Epithelial cell of esophagus (primary cell): ENCODE measurements around the gene PIAS1.

Source experiments
- DNase-seq: peaks from one replicate; pipeline ENCODE4 v3.0.0; 2010; ENCODE audit warnings: low read depth
- H3K4me3 ChIP-seq: 2 replicates; pipeline ENCODE4 v1.5.1; 2011; ENCODE audit warnings: mild to moderate bottlenecking, low read length, control low read depth
- TF ChIP-seq, protein P1 (sequence below): IDR thresholded peaks from 2 replicates; pipeline ENCODE4 v1.5.1; 2011; ENCODE audit warnings: low read depth, mild to moderate bottlenecking, low read length, control low read depth, inconsistent platforms; ENCODE audit not compliant: insufficient read depth; ENCODE audit errors: missing control alignments

Gene PIAS1

DNA sequence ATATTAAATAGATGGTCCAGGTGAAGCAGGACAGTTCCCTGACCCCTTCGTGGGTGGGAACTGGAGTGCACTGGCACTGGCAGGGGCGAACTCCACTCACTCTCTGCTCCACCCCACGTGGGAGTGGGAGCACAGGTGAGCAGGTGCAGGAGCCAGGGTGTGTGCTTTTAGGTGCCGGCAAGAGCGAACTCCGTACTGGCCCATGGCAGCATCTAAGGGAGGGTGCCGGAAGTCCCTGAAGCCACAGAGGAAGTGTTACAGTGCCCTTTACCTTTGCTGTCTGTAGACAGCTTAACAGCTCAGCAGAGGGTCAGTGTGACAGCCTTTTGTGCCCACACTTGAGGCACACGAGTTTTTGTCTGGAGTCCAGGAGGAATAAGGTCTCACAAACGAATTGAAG, 26.7 kb upstream of the PIAS1 start:
- TF ChIP-seq, protein P1, sequence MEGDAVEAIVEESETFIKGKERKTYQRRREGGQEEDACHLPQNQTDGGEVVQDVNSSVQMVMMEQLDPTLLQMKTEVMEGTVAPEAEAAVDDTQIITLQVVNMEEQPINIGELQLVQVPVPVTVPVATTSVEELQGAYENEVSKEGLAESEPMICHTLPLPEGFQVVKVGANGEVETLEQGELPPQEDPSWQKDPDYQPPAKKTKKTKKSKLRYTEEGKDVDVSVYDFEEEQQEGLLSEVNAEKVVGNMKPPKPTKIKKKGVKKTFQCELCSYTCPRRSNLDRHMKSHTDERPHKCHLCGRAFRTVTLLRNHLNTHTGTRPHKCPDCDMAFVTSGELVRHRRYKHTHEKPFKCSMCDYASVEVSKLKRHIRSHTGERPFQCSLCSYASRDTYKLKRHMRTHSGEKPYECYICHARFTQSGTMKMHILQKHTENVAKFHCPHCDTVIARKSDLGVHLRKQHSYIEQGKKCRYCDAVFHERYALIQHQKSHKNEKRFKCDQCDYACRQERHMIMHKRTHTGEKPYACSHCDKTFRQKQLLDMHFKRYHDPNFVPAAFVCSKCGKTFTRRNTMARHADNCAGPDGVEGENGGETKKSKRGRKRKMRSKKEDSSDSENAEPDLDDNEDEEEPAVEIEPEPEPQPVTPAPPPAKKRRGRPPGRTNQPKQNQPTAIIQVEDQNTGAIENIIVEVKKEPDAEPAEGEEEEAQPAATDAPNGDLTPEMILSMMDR = no peak
- DNase-seq = no peak
- no peak overlapping the region for H3K4me3 ChIP-seq

DNA sequence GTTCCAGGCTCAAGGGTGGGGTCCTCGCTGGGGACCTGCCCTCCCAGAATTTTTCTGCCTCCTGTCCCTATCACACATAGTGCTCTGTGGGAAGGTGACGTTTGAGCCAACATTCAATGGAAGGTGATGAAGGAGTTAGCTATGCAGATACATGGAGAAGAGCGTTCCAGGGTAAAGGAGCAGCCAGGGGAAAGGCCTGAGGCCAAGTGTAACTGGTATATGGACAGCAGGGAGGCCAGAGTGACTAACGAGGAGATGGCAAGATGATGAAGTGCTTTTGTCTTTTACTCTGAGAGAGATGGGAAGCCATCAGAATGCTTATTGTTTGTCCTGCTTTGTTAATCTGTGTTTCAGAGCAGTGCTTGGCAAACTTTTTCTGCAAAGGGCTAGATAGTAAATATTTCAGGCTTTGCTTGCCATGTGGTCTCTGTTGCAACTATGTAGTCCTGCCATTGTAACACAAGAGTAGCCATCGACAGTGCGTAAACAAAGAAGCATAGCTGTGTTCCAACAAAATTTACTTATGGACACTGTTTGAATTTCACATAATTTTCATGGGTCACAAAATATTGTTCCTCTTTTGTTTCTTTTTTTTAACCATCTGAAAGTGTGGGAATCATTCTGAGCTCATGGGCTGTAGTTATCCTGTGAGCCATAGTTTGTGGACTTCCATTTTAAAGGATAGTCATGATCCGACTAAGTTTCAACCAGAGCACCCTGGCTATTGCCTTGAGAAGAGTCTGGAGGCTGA, 25.8 kb upstream of the PIAS1 start:
- DNase-seq = no peak
- TF ChIP-seq, protein P1 = no peak
- no peak overlapping the region for H3K4me3 ChIP-seq

DNA sequence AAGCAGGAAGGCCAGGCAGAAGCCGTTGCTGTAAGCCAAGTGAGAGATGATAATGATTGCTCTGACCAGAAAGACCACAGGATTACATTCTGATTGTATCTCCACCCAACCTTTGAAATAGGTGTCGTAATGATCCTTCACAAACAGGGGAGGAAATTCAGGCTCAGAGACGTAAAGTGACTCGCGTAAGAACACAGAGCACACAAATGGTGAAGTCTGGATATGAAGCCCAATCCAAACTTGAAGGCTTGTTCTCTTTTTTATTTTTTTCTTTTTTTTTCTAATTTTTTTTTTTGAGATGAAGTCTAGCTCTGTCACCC, 25.3 kb upstream of the PIAS1 start:
- no peak for DNase-seq
- H3K4me3 ChIP-seq = no peak overlapping the region
- TF ChIP-seq, protein P1 = no peak

DNA sequence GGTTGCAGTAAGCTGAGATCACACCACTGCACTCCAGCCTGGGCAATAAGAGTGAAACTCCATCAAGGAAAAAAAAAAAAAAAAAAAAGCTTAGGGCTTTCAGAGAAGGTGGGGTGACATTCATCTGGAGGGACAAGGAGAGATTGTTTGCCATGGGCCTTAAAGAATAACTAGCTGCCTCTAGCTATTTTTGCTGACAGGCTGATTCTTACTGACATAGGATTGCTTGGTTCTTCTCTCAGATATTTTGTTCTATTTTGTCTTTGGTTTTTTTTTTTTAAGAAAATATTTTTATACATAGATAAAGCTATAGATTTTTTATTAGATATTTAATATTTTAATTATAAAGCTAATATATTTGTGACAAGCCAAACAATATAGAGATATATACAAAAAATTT, 24.2 kb upstream of the PIAS1 start:
- no peak overlapping the region for H3K4me3 ChIP-seq
- no peak for DNase-seq
- TF ChIP-seq, protein P1 = no peak

DNA sequence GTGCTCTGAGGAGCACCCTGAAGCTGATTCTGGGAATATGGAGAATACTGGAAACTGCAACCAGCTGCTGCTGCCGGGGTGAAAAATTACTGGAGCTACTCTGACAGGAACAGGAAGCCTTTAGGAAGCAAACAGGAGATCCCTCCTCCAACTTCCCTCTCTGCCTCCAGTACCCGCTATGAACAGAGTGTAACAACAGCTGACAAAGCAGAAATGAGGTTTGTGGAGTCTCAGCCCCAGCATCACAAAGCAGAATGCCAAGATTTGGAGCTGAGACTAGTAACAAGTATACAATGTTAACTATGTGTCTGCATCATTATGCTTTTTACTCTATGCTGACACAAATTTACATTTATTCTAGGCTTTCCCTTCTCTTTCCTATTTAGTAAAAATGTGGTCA, 22.7 kb upstream of the PIAS1 start:
- H3K4me3 ChIP-seq = no peak overlapping the region
- DNase-seq = no peak
- TF ChIP-seq, protein P1 = no peak

DNA sequence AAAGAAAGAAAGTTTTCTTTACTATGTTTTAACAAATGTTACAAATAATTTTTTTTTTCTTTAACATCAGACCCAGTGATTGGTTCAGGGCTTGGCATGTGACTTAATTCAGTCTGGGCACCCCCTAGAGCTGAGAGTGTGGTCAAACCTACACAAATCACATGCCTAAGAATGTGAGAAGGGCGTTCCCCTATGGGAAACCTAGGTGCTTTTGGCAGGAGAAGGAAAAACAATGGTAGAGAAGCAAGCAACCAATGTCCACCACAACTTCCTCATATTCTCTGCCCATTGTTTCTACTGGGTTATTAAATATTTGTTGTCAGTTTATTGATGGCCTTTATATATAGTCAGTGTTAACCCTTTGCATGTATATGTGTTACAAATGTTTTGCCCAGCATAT, 21.4 kb upstream of the PIAS1 start:
- no peak overlapping the region for H3K4me3 ChIP-seq
- DNase-seq = no peak
- TF ChIP-seq, protein P1 = no peak

DNA sequence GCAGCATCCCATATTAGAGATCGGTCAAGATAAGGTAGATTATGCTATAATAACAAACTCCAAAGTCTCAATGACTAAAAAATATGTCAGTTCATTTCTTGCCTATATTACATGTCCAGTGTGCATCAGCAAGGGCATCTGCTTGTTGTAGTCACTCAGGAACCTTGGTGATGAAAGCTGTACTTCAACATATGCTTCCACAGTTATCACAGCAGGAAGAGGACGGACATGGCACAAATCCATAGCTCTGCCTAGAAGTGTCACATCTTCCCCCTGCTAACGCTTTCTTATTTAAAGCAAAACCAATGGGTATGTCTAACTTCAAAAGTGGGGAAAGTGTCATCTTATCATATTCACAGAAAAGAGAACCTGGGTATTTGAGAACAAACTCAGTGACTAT, 20.0 kb upstream of the PIAS1 start:
- no peak for DNase-seq
- no peak overlapping the region for H3K4me3 ChIP-seq
- TF ChIP-seq, protein P1 = no peak
